Panc1 (cell line): ENCODE data around the gene CDHR2. TPM values are rescaled to one million over a fixed set of nuclear protein-coding genes. Genes with fewer than 3 reads are reported as not detected.

ENCODE experiments used
- ATAC-seq: fragments of 200-7000 bp; cut with Tn5 transposase; 2 replicates; pipeline ENCODE4 v1.9.1; 2020; ENCODE audit warnings: mild to moderate bottlenecking, moderate library complexity
- BruUV-seq: library from RNA; stranded (reverse); fragments of 400-500 nt; replicated peaks from 2 replicates; lab custom pipeline; 2021; lab: Mats Ljungman, UMichigan
- CTCF ChIA-PET: fragments of 300-600 bp; sonication (Branson Sonifier 250); formaldehyde crosslinking; loops from one replicate; lab custom pipeline; 2022; ENCODE audit warnings: antibody characterized with exemption; lab: Charles Lee
- POLR2A ChIA-PET: fragments of 300-600 bp; sonication (Branson Sonifier 250); formaldehyde crosslinking; loops from one replicate; lab custom pipeline; 2022; ENCODE audit warnings: antibody characterized with exemption; lab: Charles Lee
- DNase-seq: peaks from one replicate; pipeline ENCODE4 v3.0.0-alpha.2; 2010; ENCODE audit warnings: low read depth, low spot score
- H3K27ac ChIP-seq: 2 replicates; pipeline ENCODE4 v1.5.1; 2011; ENCODE audit warnings: mild to moderate bottlenecking, low read length, inconsistent platforms
- H3K27me3 ChIP-seq: fragments of 200-500 bp; sonication (Bioruptor generic); 2 replicates; pipeline ENCODE4 v1.6.0; 2014; ENCODE audit warnings: low read length, inconsistent platforms; ENCODE audit not compliant: control insufficient read depth, insufficient read depth
- H3K36me3 ChIP-seq: fragments of 200-500 bp; sonication (Bioruptor generic); 2 replicates; pipeline ENCODE4 v1.5.1; 2014; ENCODE audit warnings: inconsistent platforms, mild to moderate bottlenecking, low read length, moderate library complexity; ENCODE audit not compliant: control insufficient read depth, insufficient read depth
- H3K4me1 ChIP-seq: 2 replicates; pipeline ENCODE4 v1.5.1; 2011; ENCODE audit warnings: inconsistent platforms, mild to moderate bottlenecking, low read length, moderate library complexity; ENCODE audit not compliant: control insufficient read depth, insufficient read depth
- H3K4me3 ChIP-seq, 2 experiments: 2 replicates each; pipeline ENCODE4 v1.5.1; 2011 to 2012; ENCODE audit warnings: low read depth in 2 of 2, low read length in 2 of 2, mild to moderate bottlenecking in 2 of 2, inconsistent platforms in 1 of 2, moderate library complexity in 1 of 2
- H3K9me3 ChIP-seq: fragments of 200-500 bp; sonication (Bioruptor generic); 2 replicates; pipeline ENCODE4 v1.5.1; 2014; ENCODE audit warnings: low read depth, mild to moderate bottlenecking, inconsistent platforms, low read length, moderate library complexity; ENCODE audit not compliant: control insufficient read depth, insufficient read depth
- REST ChIP-seq, 2 experiments: IDR thresholded peaks; 2 replicates each; pipeline ENCODE4 v1.6.1; 2011 to 2012; ENCODE audit warnings: low read depth in 2 of 2, control low read depth in 1 of 2, low read length in 1 of 2, mild to moderate bottlenecking in 1 of 2, moderate library complexity in 1 of 2; ENCODE audit not compliant: insufficient read depth in 1 of 2
- TCF7L2 ChIP-seq: IDR thresholded peaks from 2 replicates; pipeline ENCODE4 v1.6.1; 2011; ENCODE audit warnings: mild to moderate bottlenecking, low read depth, low read length, inconsistent platforms
- in situ Hi-C: cut with HindIII; loops from 2 replicates; pipeline ENCODE4 v1.10.0; 2016; ENCODE audit warnings: low sequenced_read_pairs, low pct_unique_long_range_greater_than_20kb
- intact Hi-C: fragments of 100-400 bp; cut with micrococcal nuclease; formaldehyde crosslinking; loops from one replicate; pipeline ENCODE4 v1.10.0; 2022; ENCODE audit not compliant: unreplicated experiment
- total RNA-seq: library from RNA; stranded (reverse); gene quantifications from one replicate; pipeline ENCODE4 v1.2.1, GENCODE V29; 2021; ENCODE audit not compliant: unreplicated experiment
- TF ChIP-seq, protein P1 (sequence below): fragments of 450-650 bp; IDR thresholded peaks from 2 replicates; pipeline ENCODE4 v1.5.1; 2017; ENCODE audit warnings: mild to moderate bottlenecking

CDHR2 gene
- total RNA-seq, 1 experiment from 2014 or later: 0.72 TPM

GRCh38 chr5:176561259-176561658 is 12.1 kb downstream of the CDHR2 start:
- CTCF ChIA-PET: no interaction called here
- no peak for DNase-seq
- in situ Hi-C loops: no loop called here
- TF ChIP-seq TCF7L2 (no peak), REST (IDR thresholded peaks at IDR 0.05; ENCODE audit: insufficient read depth in 1 of 2, low read depth in 2 of 2, low read length in 1 of 2) (no peak)
- no peaks in the 10 kb centered on the region for H3K9me3 ChIP-seq
- H3K36me3 ChIP-seq: no peaks in the 10 kb centered on the region
- POLR2A ChIA-PET: interaction anchor here (0.6 kb wide), 2 partner anchors 40 to 132 kb away, joined by 3 to 13 read pairs; no protein-coding TSS in a partner anchor
- H3K4me1 ChIP-seq: no peaks in the 10 kb centered on the region
- H3K27ac ChIP-seq: no peak overlapping the region
- no peak overlapping the region for H3K4me3 ChIP-seq
- no peak for ATAC-seq
- H3K27me3 ChIP-seq: no peaks in the 10 kb centered on the region
- intact Hi-C loops: no loop called here
- no TSS peak for BruUV-seq

- ATAC-seq (no peak), DNase-seq (no peak)
- Histone ChIP-seq H3K36me3 (no peaks in the 10 kb centered on the region), H3K4me3 (no peak overlapping the region), H3K27me3 (no peaks in the 10 kb centered on the region), H3K9me3 (no peaks in the 10 kb centered on the region), H3K4me1 (no peaks in the 10 kb centered on the region), H3K27ac (no peak overlapping the region)
- POLR2A ChIA-PET: no interaction called here
- CTCF ChIA-PET: no interaction called here
- in situ Hi-C loops (no loop called here), intact Hi-C loops (no loop called here)
- TF ChIP-seq, protein P1, sequence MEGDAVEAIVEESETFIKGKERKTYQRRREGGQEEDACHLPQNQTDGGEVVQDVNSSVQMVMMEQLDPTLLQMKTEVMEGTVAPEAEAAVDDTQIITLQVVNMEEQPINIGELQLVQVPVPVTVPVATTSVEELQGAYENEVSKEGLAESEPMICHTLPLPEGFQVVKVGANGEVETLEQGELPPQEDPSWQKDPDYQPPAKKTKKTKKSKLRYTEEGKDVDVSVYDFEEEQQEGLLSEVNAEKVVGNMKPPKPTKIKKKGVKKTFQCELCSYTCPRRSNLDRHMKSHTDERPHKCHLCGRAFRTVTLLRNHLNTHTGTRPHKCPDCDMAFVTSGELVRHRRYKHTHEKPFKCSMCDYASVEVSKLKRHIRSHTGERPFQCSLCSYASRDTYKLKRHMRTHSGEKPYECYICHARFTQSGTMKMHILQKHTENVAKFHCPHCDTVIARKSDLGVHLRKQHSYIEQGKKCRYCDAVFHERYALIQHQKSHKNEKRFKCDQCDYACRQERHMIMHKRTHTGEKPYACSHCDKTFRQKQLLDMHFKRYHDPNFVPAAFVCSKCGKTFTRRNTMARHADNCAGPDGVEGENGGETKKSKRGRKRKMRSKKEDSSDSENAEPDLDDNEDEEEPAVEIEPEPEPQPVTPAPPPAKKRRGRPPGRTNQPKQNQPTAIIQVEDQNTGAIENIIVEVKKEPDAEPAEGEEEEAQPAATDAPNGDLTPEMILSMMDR: no peak
- TF ChIP-seq TCF7L2 (no peak), REST (IDR thresholded peaks at IDR 0.05; ENCODE audit: insufficient read depth in 1 of 2, low read depth in 2 of 2, low read length in 1 of 2) (no peak)
- BruUV-seq: no TSS peak
Measured at GRCh38 chr5:176562189-176562588, 13.0 kb downstream of the CDHR2 start.
